HepG2 (cell line): ENCODE results near the gene USE1. TPM values are rescaled to one million over a fixed set of nuclear protein-coding genes. Genes with fewer than 3 reads are reported as not detected.

Source experiments
- ELF1 ChIP-seq: sonication (generic); formaldehyde crosslinking; IDR thresholded peaks from 2 replicates; pipeline ENCODE4 v1.4.0; 2020; ENCODE audit warnings: missing genetic modification reagents
- SSRP1 ChIP-seq: IDR thresholded peaks from 2 replicates; pipeline ENCODE4 v1.6.1; 2016; ENCODE audit warnings: control low read depth
- TAF1 ChIP-seq: sonication (generic); formaldehyde crosslinking; IDR thresholded peaks from 2 replicates; pipeline ENCODE4 v1.4.0; 2020; ENCODE audit warnings: missing genetic modification reagents
- ZNF607 ChIP-seq: sonication (generic); formaldehyde crosslinking; IDR thresholded peaks from 2 replicates; pipeline ENCODE4 v1.5.1; 2020; ENCODE audit warnings: missing genetic modification reagents, mild to moderate bottlenecking, borderline replicate concordance
- ZNF614 ChIP-seq: IDR thresholded peaks from 2 replicates; pipeline ENCODE4 v1.6.1; 2018; ENCODE audit warnings: missing biosample characterization, missing genetic modification reagents, inconsistent platforms, borderline replicate concordance
- polyA plus RNA-seq, 8 experiments: library from polyadenylated mRNA; depleted of rRNA in 3 of 8; stranded (reverse) in 7 of 8; unstranded in 1 of 8; fragments of >200 nt; fragmentation: Illumina TruSeq in 4 of 8; extraction: Trizol in 4 of 8; gene quantifications; 2 replicates each; pipeline versions ENCODE4 v1.2.1 to v1.2.3, GENCODE V29; 2011 to 2016; ENCODE audit warnings: low read depth in 4 of 8, missing spikeins in 1 of 8, mixed read lengths in 1 of 8; ENCODE audit not compliant: insufficient read depth in 1 of 8
- total RNA-seq, 5 experiments: library from RNA; depleted of rRNA; stranded (reverse); fragments of >200 nt; fragmentation: Illumina TruSeq; extraction: Trizol; gene quantifications; 2 replicates each; pipeline ENCODE4 v1.2.3, GENCODE V29; 2016; ENCODE audit warnings: low read depth in 1 of 5
- TF ChIP-seq, protein P1 (sequence below): sonication (generic); formaldehyde crosslinking; IDR thresholded peaks from 2 replicates; pipeline ENCODE4 v1.4.0; 2020; ENCODE audit warnings: missing genetic modification reagents, borderline replicate concordance
- TF ChIP-seq, protein P2 (sequence below): sonication (generic); formaldehyde crosslinking; IDR thresholded peaks from 2 replicates; pipeline ENCODE4 v1.5.0; 2020; ENCODE audit warnings: missing genetic modification reagents
- TF ChIP-seq, protein P3 (sequence below): sonication (generic); formaldehyde crosslinking; IDR thresholded peaks from 2 replicates; pipeline ENCODE4 v1.9.0; 2022; ENCODE audit warnings: missing genetic modification reagents, mild to moderate bottlenecking, borderline replicate concordance
- TF ChIP-seq, protein P4 (sequence below): sonication (generic); formaldehyde crosslinking; IDR thresholded peaks from 2 replicates; pipeline ENCODE4 v1.5.0; 2020; ENCODE audit warnings: missing genetic modification reagents, mild to moderate bottlenecking, borderline replicate concordance
- TF ChIP-seq, protein P5 (sequence below): sonication (generic); formaldehyde crosslinking; IDR thresholded peaks from 2 replicates; pipeline ENCODE4 v1.4.0; 2020; ENCODE audit warnings: missing genetic modification reagents
- TF ChIP-seq, protein P6 (sequence below): sonication (generic); formaldehyde crosslinking; IDR thresholded peaks from 2 replicates; pipeline ENCODE4 v1.8.1; 2023; ENCODE audit warnings: mild to moderate bottlenecking, inconsistent platforms, moderate library complexity, missing genetic modification reagents, borderline replicate concordance
- TF ChIP-seq, protein P7 (sequence below): sonication (generic); formaldehyde crosslinking; IDR thresholded peaks from 2 replicates; pipeline ENCODE4 v1.4.0; 2020; ENCODE audit warnings: missing genetic modification reagents

The USE1 gene
- total and polyA plus RNA-seq, 2 of the 13 experiments (the other 11 are each of a cell fraction or from before 2014, with no cell fraction given): 9.9 to 17.6 TPM

DNA sequence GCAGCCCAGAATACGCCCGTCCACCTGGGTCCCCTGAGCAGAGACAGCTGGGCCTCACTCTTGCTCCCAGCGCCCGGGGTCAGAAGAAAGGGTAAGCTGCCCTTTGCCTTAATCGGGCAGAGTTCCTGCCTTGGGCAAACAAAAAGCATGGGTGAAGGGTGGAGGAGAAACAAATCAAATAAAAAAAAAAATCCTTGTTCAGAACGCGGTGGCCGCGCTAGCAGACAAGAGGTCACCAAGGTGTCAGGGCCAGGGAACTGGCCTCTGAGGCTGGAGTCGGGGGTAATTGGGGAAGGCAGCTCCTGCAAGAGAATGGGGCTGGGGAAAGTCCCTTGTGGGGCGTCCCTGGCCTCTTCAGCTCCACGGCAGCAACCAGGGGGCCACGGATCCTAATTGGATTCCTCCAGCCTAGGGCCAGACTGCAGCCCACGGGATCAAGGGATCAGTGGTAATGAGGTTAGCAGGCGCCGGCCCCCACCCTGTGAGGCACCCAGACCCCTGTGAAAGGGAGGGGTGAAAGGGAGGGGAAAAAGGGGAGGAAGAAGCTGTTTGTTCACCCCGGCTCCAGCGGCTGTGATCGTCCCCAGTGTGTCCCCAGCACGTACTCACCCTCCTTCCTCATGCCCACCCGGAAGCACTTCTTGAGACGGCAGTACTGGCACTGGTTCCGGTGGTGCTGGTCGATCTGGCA, 25.1 kb downstream of the USE1 start (continued):
- TF ChIP-seq, protein P1, sequence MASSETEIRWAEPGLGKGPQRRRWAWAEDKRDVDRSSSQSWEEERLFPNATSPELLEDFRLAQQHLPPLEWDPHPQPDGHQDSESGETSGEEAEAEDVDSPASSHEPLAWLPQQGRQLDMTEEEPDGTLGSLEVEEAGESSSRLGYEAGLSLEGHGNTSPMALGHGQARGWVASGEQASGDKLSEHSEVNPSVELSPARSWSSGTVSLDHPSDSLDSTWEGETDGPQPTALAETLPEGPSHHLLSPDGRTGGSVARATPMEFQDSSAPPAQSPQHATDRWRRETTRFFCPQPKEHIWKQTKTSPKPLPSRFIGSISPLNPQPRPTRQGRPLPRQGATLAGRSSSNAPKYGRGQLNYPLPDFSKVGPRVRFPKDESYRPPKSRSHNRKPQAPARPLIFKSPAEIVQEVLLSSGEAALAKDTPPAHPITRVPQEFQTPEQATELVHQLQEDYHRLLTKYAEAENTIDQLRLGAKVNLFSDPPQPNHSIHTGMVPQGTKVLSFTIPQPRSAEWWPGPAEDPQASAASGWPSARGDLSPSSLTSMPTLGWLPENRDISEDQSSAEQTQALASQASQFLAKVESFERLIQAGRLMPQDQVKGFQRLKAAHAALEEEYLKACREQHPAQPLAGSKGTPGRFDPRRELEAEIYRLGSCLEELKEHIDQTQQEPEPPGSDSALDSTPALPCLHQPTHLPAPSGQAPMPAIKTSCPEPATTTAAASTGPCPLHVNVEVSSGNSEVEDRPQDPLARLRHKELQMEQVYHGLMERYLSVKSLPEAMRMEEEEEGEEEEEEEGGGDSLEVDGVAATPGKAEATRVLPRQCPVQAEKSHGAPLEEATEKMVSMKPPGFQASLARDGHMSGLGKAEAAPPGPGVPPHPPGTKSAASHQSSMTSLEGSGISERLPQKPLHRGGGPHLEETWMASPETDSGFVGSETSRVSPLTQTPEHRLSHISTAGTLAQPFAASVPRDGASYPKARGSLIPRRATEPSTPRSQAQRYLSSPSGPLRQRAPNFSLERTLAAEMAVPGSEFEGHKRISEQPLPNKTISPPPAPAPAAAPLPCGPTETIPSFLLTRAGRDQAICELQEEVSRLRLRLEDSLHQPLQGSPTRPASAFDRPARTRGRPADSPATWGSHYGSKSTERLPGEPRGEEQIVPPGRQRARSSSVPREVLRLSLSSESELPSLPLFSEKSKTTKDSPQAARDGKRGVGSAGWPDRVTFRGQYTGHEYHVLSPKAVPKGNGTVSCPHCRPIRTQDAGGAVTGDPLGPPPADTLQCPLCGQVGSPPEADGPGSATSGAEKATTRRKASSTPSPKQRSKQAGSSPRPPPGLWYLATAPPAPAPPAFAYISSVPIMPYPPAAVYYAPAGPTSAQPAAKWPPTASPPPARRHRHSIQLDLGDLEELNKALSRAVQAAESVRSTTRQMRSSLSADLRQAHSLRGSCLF: no peak
- TF ChIP-seq ZNF614 (CRISPR knock-in tag) (0 out of 2 replicates have a peak, but pooled peaks have one; percentile 11), ZNF607 (CRISPR knock-in tag) (peak; percentile 57; the same call in 1 of the 2 replicates), SSRP1 (no peak), TAF1 (CRISPR knock-in tag) (no peak), ELF1 (CRISPR knock-in tag) (peak; percentile 47; the same call in 1 of the 2 replicates)
- TF ChIP-seq, protein P2, sequence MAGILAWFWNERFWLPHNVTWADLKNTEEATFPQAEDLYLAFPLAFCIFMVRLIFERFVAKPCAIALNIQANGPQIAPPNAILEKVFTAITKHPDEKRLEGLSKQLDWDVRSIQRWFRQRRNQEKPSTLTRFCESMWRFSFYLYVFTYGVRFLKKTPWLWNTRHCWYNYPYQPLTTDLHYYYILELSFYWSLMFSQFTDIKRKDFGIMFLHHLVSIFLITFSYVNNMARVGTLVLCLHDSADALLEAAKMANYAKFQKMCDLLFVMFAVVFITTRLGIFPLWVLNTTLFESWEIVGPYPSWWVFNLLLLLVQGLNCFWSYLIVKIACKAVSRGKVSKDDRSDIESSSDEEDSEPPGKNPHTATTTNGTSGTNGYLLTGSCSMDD (CRISPR knock-in tag): no peak
- TF ChIP-seq, protein P3, sequence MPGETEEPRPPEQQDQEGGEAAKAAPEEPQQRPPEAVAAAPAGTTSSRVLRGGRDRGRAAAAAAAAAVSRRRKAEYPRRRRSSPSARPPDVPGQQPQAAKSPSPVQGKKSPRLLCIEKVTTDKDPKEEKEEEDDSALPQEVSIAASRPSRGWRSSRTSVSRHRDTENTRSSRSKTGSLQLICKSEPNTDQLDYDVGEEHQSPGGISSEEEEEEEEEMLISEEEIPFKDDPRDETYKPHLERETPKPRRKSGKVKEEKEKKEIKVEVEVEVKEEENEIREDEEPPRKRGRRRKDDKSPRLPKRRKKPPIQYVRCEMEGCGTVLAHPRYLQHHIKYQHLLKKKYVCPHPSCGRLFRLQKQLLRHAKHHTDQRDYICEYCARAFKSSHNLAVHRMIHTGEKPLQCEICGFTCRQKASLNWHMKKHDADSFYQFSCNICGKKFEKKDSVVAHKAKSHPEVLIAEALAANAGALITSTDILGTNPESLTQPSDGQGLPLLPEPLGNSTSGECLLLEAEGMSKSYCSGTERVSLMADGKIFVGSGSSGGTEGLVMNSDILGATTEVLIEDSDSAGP: peak; percentile 69; the same call in 1 of the 2 replicates
- TF ChIP-seq, protein P4, sequence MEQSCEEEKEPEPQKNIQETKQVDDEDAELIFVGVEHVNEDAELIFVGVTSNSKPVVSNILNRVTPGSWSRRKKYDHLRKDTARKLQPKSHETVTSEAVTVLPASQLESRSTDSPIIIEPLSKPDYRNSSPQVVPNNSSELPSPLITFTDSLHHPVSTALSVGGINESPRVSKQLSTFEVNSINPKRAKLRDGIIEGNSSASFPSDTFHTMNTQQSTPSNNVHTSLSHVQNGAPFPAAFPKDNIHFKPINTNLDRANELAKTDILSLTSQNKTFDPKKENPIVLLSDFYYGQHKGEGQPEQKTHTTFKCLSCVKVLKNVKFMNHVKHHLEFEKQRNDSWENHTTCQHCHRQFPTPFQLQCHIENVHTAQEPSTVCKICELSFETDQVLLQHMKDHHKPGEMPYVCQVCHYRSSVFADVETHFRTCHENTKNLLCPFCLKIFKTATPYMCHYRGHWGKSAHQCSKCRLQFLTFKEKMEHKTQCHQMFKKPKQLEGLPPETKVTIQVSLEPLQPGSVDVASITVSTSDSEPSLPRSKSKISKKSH (CRISPR knock-in tag): no peak; the same call in 1 of the 2 replicates
- TF ChIP-seq, protein P5, sequence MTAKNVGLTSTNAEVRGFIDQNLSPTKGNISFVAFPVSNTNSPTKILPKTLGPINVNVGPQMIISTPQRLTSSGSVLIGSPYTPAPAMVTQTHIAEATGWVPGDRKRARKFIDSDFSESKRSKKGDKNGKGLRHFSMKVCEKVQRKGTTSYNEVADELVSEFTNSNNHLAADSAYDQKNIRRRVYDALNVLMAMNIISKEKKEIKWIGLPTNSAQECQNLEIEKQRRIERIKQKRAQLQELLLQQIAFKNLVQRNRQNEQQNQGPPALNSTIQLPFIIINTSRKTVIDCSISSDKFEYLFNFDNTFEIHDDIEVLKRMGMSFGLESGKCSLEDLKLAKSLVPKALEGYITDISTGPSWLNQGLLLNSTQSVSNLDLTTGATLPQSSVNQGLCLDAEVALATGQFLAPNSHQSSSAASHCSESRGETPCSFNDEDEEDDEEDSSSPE (CRISPR knock-in tag): 0 out of 2 replicates have a peak, but pooled peaks have one; percentile 22
- TF ChIP-seq, protein P6, sequence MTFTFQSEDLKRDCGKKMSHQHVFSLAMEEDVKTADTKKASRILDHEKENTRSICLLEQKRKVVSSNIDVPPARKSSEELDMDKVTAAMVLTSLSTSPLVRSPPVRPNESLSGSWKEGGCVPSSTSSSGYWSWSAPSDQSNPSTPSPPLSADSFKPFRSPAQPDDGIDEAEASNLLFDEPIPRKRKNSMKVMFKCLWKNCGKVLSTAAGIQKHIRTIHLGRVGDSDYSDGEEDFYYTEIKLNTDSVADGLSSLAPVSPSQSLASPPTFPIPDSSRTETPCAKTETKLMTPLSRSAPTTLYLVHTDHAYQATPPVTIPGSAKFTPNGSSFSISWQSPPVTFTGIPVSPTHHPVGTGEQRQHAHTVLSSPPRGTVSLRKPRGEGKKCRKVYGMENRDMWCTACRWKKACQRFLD (CRISPR knock-in tag): no peak
- TF ChIP-seq, protein P7, sequence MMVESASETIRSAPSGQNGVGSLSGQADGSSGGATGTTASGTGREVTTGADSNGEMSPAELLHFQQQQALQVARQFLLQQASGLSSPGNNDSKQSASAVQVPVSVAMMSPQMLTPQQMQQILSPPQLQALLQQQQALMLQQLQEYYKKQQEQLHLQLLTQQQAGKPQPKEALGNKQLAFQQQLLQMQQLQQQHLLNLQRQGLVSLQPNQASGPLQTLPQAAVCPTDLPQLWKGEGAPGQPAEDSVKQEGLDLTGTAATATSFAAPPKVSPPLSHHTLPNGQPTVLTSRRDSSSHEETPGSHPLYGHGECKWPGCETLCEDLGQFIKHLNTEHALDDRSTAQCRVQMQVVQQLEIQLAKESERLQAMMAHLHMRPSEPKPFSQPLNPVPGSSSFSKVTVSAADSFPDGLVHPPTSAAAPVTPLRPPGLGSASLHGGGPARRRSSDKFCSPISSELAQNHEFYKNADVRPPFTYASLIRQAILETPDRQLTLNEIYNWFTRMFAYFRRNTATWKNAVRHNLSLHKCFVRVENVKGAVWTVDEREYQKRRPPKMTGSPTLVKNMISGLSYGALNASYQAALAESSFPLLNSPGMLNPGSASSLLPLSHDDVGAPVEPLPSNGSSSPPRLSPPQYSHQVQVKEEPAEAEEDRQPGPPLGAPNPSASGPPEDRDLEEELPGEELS (CRISPR knock-in tag): peak; percentile 39
